Tibial nerve (tissue), 4 donors: ENCODE data around the gene INTS6L.

ENCODE experiments used
- EP300 ChIP-seq, 2 donors: sonication (generic); formaldehyde crosslinking; IDR thresholded peaks; one replicate each; pipeline ENCODE4 v1.6.1; 2017; ENCODE audit warnings: antibody characterized with exemption in 2 of 2, mild to moderate bottlenecking in 1 of 2
- TF ChIP-seq, protein P1 (sequence below), 5 experiments: fragments of 200-600 bp in 3 of 5; fragments of 450-650 bp in 2 of 5; sonication (generic) in 3 of 5; IDR thresholded peaks; one replicate each; pipeline ENCODE4 v1.5.1; 2016 to 2019; ENCODE audit warnings: antibody characterized with exemption in 5 of 5, mild to moderate bottlenecking in 3 of 5, moderate library complexity in 2 of 5

DNA sequence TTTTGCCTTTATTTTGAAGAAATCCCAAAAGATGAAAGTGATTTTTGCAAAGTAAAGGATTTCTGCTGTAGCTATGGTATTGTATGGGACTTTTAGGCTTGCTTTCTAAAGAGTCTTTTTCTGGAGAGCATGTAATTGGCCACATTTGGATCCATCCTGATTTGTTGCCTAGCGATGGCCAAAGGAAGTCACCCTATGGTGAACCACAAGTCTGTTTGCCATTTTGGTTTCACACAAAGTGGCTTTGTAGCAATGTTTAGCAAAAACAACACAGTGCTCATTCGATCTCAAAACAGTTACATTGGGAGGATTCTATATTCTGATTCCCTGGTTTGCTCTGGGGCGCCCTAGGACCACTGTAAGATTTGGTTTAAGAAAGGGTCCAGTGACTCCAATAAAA, 44.1 kb upstream of the INTS6L start:
- TF ChIP-seq, protein P1, sequence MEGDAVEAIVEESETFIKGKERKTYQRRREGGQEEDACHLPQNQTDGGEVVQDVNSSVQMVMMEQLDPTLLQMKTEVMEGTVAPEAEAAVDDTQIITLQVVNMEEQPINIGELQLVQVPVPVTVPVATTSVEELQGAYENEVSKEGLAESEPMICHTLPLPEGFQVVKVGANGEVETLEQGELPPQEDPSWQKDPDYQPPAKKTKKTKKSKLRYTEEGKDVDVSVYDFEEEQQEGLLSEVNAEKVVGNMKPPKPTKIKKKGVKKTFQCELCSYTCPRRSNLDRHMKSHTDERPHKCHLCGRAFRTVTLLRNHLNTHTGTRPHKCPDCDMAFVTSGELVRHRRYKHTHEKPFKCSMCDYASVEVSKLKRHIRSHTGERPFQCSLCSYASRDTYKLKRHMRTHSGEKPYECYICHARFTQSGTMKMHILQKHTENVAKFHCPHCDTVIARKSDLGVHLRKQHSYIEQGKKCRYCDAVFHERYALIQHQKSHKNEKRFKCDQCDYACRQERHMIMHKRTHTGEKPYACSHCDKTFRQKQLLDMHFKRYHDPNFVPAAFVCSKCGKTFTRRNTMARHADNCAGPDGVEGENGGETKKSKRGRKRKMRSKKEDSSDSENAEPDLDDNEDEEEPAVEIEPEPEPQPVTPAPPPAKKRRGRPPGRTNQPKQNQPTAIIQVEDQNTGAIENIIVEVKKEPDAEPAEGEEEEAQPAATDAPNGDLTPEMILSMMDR (IDR thresholded peaks at IDR 0.05), result no peak
- no peak for TF ChIP-seq EP300 (IDR thresholded peaks at IDR 0.05)
